HG03520 (cell line): ENCODE measurements around the gene SCAPER.
"Not testable (repeated sequence)": the region's sequence is repeated elsewhere in the genome, so short reads cannot be mapped to it uniquely, and the experiment has no call there.

Source experiments
- ATAC-seq: cut with Tn5 transposase; IDR thresholded peaks from one replicate; pipeline ENCODE4 v1.9.1; 2021; ENCODE audit warnings: mild to moderate bottlenecking, moderate library complexity; ENCODE audit not compliant: unreplicated experiment

Gene SCAPER

DNA sequence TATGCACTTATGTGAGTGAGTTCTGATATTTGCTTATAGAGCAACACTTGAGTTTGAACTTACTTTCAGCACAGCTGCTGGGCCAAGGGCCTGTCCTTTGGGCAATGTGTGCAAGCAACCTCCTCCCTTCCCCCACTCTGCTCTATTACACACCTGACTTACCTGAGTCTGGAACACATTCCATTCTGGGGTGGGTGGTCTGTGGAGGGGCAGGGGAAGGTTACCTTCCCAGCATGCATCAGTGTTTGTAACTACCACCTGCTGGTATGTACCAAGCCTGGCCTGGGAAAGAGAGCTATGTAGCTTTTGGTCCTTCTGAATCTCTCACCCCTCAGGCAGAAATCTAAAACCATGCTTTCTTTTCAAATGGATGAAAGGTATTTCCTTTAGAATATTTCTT, 465.6 kb downstream of the SCAPER start:
- ATAC-seq: no peak

DNA sequence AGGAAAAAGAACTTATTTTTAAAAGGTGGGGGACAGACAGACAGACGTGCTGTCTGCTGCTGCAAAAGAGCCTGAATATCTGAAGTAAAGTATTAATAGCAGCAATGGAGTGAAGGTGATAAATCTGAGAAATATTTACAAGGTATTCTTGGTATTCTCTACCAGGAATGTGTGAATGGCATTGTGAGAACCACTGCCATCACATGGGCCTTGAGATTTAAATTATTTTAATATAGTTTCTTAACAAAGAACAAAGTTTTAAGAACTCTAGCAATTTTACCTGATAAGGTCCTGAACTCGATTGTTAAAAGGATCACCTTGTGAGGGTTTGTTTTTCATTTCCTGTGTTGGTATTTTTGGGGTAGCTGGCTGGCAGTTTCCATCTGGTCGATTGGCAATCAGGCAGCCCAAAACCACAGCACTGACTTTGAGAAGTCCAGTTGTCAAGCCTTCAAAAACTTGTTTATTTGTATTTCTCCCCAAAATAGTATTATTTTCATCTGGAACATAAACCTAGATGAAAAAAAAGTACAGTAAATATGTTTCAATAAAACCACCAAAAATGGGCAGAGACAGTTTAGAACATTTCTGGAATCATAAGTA, 471.2 kb downstream of the SCAPER start:
- no peak for ATAC-seq

DNA sequence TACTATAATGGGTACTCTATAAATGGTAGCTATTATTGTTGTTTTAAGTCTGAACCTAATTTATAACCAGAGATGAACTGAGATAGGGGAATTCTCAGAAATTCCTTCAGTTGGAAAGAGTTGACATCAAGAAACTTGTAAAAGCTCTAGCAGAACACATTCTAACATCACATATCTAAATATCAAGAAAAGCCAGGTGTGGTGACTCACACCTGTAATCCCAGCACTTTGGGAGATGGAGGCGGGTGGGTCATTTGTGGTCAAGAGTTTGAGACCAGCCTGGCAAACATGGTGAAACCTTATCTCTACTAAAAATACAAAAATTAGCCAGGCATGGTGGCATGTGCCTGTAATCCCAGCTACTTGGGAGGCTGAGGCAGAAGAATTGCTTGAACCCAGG, 472.1 kb downstream of the SCAPER start:
- not testable (repeated sequence) for ATAC-seq

DNA sequence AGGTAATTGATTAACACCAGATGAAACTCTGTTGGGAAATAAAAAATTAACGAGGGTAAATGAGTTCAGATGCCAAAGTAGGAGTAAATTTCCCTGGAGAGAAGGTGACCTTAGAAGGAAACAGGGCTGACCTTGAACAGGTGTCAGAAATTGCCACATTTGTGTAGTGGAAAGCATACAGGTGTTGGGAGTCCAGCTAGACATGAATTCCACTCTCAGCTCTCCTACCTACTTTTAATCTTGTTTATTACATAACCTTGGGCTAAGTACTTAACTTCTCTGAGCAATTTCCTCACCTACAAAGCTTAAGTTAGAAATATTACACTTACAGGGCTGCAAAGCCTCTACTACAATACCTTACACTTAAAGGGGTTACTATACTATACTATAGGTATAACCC, 472.5 kb downstream of the SCAPER start:
- no peak for ATAC-seq

DNA sequence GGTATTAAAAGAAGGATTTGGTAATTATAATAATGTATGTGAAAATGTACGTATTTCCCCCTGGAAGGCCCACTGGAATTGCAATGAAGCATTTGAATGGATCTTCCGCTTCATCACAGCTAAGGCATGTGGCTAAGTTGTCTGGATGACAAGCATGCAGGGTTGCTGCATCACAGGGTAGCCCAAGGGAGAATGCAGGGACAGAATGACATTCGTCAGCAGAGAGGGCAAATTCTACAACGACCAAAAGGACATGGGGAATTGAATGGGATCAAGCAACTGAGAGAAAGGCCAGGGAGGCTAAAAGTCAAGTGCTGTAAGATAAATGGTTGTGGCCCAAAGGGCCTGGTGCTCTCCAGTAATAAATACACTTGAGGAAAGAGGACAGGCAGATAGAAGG, 473.2 kb downstream of the SCAPER start:
- no peak for ATAC-seq

DNA sequence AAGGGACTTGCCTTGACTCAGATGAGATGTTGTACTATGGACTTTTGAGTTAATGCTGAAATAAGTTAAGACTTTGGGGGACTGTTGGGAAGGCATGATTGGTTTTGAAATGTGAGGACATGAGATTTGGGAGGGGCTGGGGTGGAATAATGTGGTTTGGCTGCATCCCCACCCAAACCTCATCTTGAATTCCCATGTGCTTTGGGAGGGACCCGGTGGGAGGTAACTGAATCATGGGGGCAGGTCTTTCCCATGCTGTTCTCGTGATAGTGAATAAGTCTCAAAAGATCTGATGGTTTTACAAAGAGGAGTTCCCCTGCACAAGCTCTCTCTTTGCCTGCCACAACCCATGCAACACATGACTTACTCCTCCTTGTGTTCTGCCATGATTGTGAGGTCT, 474.4 kb downstream of the SCAPER start:
- not testable (repeated sequence) for ATAC-seq

DNA sequence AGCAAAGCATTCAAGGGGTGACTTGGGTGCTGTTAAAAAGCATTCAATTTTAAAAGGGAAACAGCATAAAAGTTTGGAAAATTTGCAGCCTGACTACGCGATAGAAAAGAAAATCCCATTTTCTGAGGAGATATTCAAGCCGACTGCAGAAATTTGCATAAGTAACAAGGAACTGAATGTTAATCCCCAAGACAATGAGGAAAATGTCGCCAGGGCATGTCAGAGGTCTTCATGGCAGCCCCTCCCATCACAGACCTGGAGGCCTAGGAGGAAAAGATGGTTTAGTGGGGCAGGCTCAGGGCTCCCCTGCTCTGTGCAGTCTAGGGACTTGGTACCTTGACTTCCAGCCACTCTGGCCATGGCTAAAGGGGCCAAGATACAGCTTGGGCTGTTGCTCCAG, 475.5 kb downstream of the SCAPER start:
- no peak for ATAC-seq

DNA sequence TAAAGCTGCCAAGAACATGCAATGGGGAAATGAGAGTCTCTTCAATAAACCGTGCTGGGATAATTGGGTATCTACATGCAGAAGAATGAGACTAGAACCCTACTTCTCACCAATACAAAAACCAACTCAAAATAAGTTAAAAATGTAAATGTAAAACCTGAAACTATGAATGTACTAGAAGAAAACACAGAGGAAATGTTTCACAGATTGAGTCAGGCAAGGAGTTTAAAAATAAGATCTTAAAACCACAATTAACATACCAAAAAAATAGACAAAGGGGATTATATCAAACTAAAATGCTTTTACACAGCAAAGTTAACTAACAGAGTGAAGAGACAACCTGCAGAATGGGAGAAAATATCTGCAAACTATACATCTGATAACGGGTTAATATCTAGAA, 478.2 kb downstream of the SCAPER start:
- ATAC-seq: no peak

DNA sequence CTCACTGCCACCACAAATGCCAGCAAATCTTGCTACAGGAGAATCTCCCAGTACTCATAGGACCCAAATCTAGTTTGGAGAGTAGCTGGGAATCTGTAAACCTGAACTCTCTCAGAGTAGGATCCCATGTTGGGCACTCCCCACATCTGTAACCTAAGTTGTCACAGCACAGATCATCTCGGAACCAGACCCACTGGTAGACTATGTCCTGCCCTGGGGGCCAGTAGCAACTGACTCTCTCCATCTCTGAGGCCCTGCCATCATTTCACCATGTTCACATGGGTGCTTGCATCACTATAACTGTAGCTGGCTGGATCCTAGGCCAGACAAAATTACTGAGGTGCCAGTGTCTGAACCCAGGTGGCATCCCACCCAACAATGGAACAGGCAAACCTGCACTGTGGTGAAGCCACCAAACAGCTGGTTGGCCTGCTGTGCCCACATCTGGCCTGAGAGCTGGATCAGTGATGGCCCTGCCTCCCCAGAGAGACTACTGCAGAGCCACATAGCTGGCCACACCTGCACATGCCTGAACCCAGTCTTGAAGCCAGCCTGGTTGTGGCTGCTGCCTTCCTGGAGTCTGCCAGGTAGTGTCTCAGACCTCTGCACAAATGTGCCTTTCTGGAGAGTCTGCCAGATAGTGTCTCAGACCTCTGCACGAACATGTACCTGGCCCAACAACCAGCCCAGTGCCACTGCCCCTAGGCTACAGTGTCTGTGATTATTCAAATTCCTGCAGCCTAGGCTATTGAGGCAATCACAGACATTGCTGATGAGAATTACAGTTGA, 486.6 kb downstream of the SCAPER start:
- no peak for ATAC-seq

DNA sequence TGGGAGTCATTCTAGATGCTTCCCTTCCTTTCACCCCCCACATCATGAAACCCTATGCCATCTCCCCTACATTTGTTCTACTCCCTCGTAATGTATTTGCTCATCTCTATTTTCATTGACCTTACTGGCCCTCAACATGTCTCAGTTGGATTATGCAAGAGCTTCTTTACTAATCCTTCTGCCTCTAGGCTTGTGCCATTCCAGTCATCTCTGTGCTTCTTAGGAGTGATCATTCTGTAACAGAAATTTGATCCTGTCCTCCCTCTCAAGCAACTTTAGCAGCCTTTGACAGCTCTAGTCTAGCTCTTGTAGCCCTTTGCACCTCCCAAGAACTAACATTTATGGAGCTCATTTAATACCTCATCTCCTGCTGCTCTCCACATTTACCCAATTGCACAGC, 503.9 kb downstream of the SCAPER start:
- ATAC-seq: no peak

DNA sequence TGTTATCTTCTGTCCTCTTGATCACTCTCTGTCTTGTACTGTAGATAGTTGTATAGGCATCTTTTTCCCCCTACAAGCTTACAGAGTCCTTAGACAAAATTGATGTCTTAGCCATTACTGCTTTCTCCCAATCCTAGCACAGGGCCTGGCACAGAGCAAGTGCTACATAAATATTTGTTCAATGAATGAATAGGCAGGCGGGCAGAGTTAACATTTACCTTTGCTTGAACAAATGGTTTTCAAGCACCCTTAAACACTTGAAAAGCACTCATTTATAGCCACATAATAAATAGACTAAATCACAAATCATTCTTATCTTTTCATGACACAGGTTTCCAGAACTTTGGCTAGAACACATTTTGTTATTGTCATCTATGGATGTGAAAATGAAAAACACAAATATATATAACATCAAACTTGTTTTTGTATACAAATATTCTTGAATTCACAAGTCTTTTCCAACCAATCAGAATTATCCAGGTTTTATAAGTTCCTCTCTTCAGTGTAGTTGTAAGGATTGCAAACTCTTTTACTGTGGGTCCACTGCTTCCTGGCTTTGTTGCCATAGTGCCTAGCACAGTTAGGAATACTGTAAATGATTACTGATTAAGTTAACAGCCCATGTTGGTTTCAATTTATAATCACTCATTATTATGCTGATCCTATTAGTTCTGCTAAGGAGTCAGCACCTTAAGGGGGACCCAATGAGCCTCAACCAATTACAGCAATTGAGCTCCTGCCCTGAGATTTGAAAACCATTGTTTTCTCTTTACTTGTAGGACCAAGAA, 506.6 kb downstream of the SCAPER start:
- ATAC-seq: no peak

DNA sequence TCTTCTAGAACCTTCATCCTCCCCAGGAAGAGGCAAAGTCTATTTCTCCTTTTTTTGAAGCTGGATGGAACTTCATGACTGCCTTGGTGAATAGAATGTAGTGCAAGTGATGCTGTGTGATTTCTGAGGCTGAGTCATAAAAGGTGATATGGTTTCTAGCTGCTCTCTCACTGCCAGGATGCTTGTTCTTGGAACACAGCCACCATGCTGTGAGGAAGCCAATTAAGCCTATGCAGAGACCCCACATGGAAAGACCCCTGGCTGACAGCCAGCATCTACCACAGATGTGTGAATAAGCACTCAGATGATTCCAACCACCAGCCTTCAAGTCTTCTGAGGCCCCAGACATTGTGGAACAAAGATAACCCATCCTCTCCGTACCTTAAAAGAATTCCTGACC, 511.5 kb downstream of the SCAPER start:
- no peak for ATAC-seq

DNA sequence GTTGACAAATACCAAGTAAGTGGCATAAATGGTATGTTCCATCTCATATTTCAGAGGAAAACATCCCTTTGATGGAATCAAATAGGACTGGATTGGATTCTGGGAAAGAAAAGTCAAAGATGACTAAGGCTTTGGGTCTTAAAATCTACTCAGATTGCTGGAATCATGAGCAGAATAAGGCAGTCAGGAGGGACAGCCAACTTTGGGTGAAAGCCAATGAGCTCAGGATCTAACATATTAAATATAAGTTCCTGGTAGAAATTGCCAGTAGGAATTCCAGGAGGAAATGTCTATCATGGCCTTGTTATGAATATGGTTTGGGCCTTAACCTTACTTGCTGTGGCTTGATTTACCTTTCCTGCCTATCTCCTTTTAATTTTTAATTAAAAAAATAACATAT, 513.3 kb downstream of the SCAPER start:
- no peak for ATAC-seq

DNA sequence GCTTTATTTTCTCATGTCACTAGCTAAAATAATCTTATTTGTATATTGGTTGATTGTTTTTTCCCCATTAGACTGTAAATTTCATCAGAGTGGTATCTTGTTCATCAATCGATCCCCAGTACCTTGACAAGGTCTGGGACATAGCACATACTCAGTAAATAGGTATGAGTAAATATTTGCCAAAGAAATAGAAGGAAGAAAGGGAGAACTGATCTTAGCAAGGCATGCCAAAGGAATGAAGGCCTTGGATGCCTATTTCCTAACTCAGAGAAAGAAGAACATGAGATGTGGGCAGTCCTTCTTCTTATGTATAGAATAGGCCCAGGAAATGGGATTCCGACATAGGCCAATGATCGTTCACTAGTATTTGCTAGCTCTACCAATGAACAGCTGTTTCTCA, 513.8 kb downstream of the SCAPER start:
- no peak for ATAC-seq

DNA sequence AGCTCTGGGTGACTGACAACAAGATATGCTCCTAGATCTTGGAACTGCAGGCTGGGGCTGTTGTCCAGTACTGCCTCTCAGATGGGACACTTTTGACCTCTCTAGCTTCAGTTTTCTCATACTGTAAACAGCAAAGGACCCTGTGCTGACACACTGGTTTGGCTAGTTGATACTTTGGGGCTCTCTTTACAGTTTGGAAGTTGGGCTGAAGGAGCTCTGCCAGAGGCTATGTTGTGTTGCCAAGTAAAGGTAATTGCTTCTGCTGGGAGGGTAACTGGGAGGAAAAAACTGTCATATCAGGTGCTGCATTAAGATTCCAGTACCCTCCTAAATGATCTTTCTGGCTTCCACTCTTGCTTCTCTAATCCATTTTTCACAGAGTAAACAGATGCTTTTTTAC, 514.6 kb downstream of the SCAPER start:
- no peak for ATAC-seq

DNA sequence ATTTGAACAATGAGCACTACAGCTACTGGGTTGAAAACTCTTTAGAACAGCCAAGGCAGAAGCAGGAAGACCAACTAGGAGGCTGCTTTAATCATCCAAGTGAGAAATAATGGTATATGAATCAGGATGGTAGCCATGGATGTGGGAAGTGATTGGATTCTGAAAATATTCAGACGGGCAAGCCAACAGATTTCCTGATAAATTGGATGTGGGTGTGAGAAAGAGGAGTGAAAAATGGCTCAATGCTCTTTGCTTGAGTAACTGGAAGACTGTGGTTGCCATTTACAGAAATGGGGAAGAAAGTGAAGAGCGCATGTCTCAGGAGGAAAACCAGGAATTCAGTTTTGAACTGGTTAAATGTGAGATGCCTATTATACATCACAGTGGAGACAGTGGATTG, 518.2 kb downstream of the SCAPER start:
- ATAC-seq: no peak

DNA sequence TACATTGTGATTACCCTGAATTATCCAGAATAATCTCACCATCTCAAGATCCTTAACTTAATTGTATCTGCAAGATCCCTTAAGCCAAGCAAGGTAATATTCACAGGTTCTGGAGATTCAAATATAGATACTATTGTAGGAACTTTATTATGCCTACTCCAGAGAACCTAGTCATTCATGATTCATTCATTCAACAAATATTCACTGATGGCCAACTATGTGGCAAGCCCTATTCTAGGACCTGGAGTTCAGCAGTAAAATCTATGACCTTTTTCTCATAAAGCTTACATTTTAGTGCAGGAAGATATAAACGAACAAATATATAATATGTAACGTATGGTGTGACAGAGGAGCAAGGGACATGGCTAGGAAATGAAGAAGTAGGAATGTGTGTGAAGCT, 519.0 kb downstream of the SCAPER start:
- ATAC-seq: no peak

DNA sequence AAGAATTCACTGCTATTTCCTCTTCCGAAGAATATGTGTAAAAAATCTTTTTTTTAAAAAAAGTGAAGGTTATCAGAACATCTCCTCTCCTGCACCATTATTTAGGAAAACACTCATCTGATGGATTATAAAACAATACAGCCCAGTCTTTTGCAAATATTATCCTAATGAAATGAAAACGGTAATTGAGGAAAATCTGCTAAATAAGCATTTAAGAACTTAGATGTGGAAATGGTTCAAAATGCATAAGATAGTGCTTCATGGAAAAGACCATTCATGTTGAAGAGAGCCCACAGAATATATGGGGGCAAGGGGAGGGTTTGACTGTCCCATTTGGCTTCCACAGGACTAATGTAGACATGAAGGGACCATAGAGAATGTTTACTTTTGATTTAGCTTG, 520.7 kb downstream of the SCAPER start:
- ATAC-seq: no peak

DNA sequence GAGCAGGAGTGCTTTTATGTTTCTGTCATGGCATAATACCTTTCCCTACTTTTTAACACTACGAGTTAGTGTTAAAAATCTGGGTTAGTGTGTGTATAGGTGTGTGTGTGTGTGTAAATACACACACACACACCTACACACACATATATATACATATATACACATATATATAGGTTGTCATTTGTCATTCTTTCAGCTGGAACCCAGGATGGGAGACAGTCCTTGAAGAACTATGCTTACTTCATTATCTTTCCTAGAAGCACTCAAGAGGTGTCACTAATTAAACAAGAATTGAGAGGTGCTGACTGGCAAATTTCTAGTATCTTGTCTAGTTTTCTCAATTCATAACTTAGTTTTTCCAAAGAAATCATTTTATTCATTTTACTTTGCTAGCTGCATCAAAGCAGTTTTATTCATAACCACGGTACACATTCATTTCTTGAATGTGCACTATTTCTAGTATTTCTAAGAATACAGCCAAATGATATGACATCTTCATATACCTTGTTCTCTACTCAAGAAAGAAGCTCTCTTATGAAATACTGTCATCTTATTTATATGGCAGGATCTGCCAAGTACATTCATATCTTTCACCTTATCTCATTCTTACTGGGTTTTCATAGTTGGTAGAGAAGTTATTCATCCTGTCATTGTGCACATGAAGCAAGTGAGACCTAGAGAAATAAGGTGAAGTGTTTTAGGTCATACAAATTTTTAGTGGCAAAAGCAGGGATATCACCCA, 522.0 kb downstream of the SCAPER start:
- ATAC-seq: no peak

DNA sequence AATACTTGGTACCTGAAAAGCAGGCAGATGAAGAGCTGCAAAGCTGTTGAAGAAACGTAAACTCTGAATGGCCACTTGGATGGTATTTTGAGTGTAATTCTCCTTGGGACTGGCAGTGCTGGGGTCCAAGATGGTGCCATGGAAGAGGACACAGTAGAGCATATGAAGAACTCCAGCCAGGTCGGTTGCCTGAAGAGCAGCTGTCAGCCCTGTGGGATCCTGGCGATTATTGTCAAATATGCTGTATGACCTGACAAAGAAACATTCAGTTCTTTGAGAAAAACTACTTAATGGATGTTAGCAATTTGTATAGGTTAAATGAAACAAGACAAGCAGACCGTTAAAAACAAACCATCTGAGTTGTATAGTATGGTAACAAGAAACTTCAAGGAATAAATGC, 523.8 kb downstream of the SCAPER start:
- ATAC-seq: no peak

DNA sequence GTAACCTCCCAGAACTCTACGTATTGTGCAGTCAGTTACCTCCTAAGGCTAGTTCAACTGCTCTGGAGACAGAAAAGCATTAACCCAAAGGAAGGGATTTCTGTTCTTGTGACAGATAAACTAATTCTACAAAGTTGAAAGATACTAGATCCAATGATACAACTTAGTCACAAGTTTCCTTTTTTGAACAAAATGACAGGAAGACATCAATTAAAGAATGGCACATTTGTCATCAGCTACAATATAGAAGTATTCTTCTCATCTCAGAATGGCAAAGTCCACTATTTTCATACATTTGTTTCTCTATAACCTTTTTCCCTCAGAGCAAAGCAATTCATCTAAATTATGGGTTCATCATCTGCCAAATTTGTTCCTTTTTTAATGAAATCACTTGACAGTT, 524.9 kb downstream of the SCAPER start:
- ATAC-seq: no peak
